DMS114 treated with DMSO at 0.1 percent for 48 hours (cell line): ENCODE measurements around the gene GIT1.
"Not testable (repeated sequence)": the region's sequence is repeated elsewhere in the genome, so short reads cannot be mapped to it uniquely, and the experiment has no call there.

Experiments used
- DNase-seq: peaks from one replicate; lab custom pipeline; 2025; ENCODE audit not compliant: unreplicated experiment; lab: John Stamatoyannopoulos, UW

GIT1 gene

GRCh38 chr17:29568331-29569244, 20.9 kb downstream of the GIT1 start, which contains the start of gene TP53I13:
TSS of gene TP53I13 (plus strand) at chr17:29568701. CDS start at chr17:29568759, 58 bp downstream.
- DNase-seq = peak; percentile 61

- DNase-seq = peak; percentile 49
Observed at GRCh38 chr17:29567554-29568330, 21.7 kb downstream of the GIT1 start.

GRCh38 chr17:29567304-29567553, 22.2 kb downstream of the GIT1 start:
- DNase-seq = no peak

- DNase-seq = no peak
Observed at GRCh38 chr17:29566473-29567303, 22.8 kb downstream of the GIT1 start, which contains the start of gene ABHD15. TSS of gene ABHD15 (minus strand) at chr17:29567037. CDS start at chr17:29566966, 71 bp downstream.

- no peak for DNase-seq
Observed at GRCh38 chr17:29565643-29566472, 23.6 kb downstream of the GIT1 start.

GRCh38 chr17:29563816-29564215, 25.6 kb downstream of the GIT1 start:
- DNase-seq = no peak

GRCh38 chr17:29562615-29563014, 26.8 kb downstream of the GIT1 start:
- no peak for DNase-seq

- no peak for DNase-seq
Observed at GRCh38 chr17:29561554-29562517, 27.6 kb downstream of the GIT1 start.

GRCh38 chr17:29560316-29560715, 29.1 kb downstream of the GIT1 start:
- no peak for DNase-seq

- DNase-seq = no peak
Observed at GRCh38 chr17:29559640-29560039, 29.8 kb downstream of the GIT1 start.

- not testable (repeated sequence) for DNase-seq
Observed at GRCh38 chr17:29558139-29558538, 31.3 kb downstream of the GIT1 start.

- no peak for DNase-seq
Observed at GRCh38 chr17:29557739-29558116, 31.7 kb downstream of the GIT1 start.

GRCh38 chr17:29557085-29557738, 32.2 kb downstream of the GIT1 start:
- DNase-seq = no peak

- no peak for DNase-seq
Observed at GRCh38 chr17:29555840-29556239, 33.6 kb downstream of the GIT1 start.

- DNase-seq = no peak
Observed at GRCh38 chr17:29549177-29549923, 40.1 kb downstream of the GIT1 start.

- no peak for DNase-seq
Observed at GRCh38 chr17:29546830-29547229, 42.6 kb downstream of the GIT1 start.

GRCh38 chr17:29546085-29546484, 43.4 kb downstream of the GIT1 start:
- no peak for DNase-seq

GRCh38 chr17:29544066-29544465, 45.4 kb downstream of the GIT1 start:
- no peak for DNase-seq
